Stimulated activated CD4-positive, alpha-beta T cell treated with anti-CD3 and anti-CD28 coated beads, Interleukin-1b, Interleukin-23, amount 100 ng/mL, for 4 hours (primary cell): Measurements from ENCODE around the gene LRP1-AS.

Experiments used
- DNase-seq, 2 donors: peaks; one replicate each; pipeline ENCODE4 v3.0.0-alpha.2; 2020; ENCODE audit warnings: low read depth in 2 of 2

LRP1-AS gene

GRCh38 chr12:57146961-57147944, at the start of gene LRP1-AS:
Gene LRP1-AS, minus strand, starts transcription at chr12:57147619.
- no peak for DNase-seq

- DNase-seq = no peak
These were observed 49.5 kb upstream of the LRP1-AS start for GRCh38 chr12:57196956-57197355.

- no peak for DNase-seq
These were observed 49.0 kb upstream of the LRP1-AS start for GRCh38 chr12:57196439-57196838.

GRCh38 chr12:57195611-57196371, 48.4 kb upstream of the LRP1-AS start:
- no peak for DNase-seq

GRCh38 chr12:57195186-57195585, 47.8 kb upstream of the LRP1-AS start:
- no peak for DNase-seq

- DNase-seq = no peak
These were observed 46.8 kb upstream of the LRP1-AS start for GRCh38 chr12:57194253-57194652.

GRCh38 chr12:57193706-57194245, 46.4 kb upstream of the LRP1-AS start:
- DNase-seq = no peak

GRCh38 chr12:57192920-57193319, 45.5 kb upstream of the LRP1-AS start:
- no peak for DNase-seq

- DNase-seq = no peak
These were observed 44.0 kb upstream of the LRP1-AS start for GRCh38 chr12:57191410-57191809.

- no peak for DNase-seq
These were observed 43.4 kb upstream of the LRP1-AS start for GRCh38 chr12:57190821-57191220.

- DNase-seq = no peak
These were observed 42.6 kb upstream of the LRP1-AS start for GRCh38 chr12:57190037-57190436.

- DNase-seq = no peak
These were observed 40.6 kb upstream of the LRP1-AS start for GRCh38 chr12:57188090-57188425.

- no peak for DNase-seq
These were observed 40.0 kb upstream of the LRP1-AS start for GRCh38 chr12:57187222-57188089.

GRCh38 chr12:57185906-57186508, 38.6 kb upstream of the LRP1-AS start:
- DNase-seq = no peak

GRCh38 chr12:57185403-57185802, 38.0 kb upstream of the LRP1-AS start:
- DNase-seq = no peak

GRCh38 chr12:57183939-57184725, 36.7 kb upstream of the LRP1-AS start:
- DNase-seq = no peak

GRCh38 chr12:57182918-57183575, 35.6 kb upstream of the LRP1-AS start:
- peak; percentile 79 to 81 for DNase-seq

GRCh38 chr12:57181561-57182155, 34.2 kb upstream of the LRP1-AS start:
- no peak for DNase-seq

GRCh38 chr12:57181072-57181471, 33.7 kb upstream of the LRP1-AS start:
- no peak for DNase-seq
